SU-DHL-6 (cell line): ENCODE data around the gene DSCAML1.

Source experiments
- CTCF ChIP-seq: fragments of 200-600 bp; sonication (generic); IDR thresholded peaks from one replicate; pipeline ENCODE4 v1.5.1; 2017; ENCODE audit warnings: antibody characterized with exemption, mild to moderate bottlenecking, low read length, moderate library complexity; ENCODE audit not compliant: insufficient read depth, poor library complexity, severe bottlenecking
- EZH2phosphoT487 ChIP-seq: fragments of 200-600 bp; sonication (generic), shearing (Covaris generic); conservative IDR thresholded peaks from 2 replicates; pipeline ENCODE4 v1.6.1; 2018; ENCODE audit warnings: mild to moderate bottlenecking, antibody characterized with exemption, low read length, moderate library complexity, mixed read lengths

GRCh38 chr11:117412653-117413275 is 384.3 kb downstream of the DSCAML1 start:
- TF ChIP-seq CTCF, result no peak
- no peak for TF ChIP-seq EZH2phosphoT487
